ENCODE results near the gene C12orf57. TPM values are rescaled to one million over a fixed set of nuclear protein-coding genes. Genes with fewer than 3 reads are reported as not detected.

C12orf57 gene
- total and polyA plus RNA-seq, 2 of the 8 experiments (the other 6 are each of a cell fraction or from before 2014, with no cell fraction given): 174 to 993 TPM

DNA sequence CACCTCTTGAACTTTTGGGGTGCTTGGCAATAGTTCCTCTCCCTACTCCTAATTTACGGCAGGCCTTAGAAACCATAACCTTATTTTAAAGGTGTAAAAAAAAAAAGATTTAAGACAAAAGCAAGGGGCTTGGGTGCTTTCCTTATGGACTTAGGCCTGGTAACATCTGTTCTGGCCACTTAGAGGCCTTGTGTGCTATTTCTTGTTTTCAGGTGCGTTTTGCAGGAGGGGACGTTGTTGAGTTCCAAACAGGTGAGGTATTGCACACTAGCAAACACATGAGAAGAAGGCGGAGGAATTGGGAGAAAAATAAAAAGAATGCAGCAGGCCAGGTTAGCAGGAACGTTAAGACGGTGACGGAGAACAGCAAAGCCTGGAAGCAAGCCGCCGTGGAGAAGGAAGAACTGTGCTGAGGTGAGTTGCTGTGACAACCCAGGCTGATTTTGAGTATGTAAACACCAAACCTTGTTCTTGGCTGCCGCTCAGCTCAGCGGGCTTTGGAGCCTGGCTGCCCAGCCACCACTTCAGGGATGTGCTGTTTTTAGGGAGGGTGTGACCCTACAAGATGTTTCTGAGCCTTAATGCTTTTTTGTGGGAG, 44.2 kb downstream of the C12orf57 start:
- Histone ChIP-seq H2AK5ac (ENCODE audit: low read depth, low read length) (no peak overlapping the region), H3K23ac (ENCODE audit: insufficient read length) (no peak overlapping the region), H3K4me1 (replicated peaks in 1 of 4; ENCODE audit: control insufficient read depth in 3 of 4, insufficient read depth in 4 of 4, low read length in 3 of 4) (no peaks in the 10 kb centered on the region), H3K9ac (replicated peaks in 1 of 4; ENCODE audit: extremely low read depth in 1 of 4, low read depth in 3 of 4, low read length in 3 of 4) (no peak overlapping the region), H2BK15ac (ENCODE audit: low read length) (no peak overlapping the region), H2BK12ac (ENCODE audit: low read depth, low read length) (no peak overlapping the region), H2AFZ (ENCODE audit: low read length) (no peak overlapping the region), H2BK5ac (ENCODE audit: low read depth, low read length) (no peak overlapping the region), H3K4me2 (ENCODE audit: insufficient read depth in 1 of 2, low read depth in 2 of 2, low read length in 2 of 2) (no peak overlapping the region), H3K14ac (ENCODE audit: insufficient read length) (no peak overlapping the region), H4K8ac (ENCODE audit: extremely low read depth, insufficient read depth, low read length) (no peak overlapping the region), H3K27me3 (replicated peaks in 1 of 4; ENCODE audit: control insufficient read depth in 3 of 4, extremely low read depth in 1 of 4, insufficient read depth in 3 of 4, low read length in 3 of 4) (no peaks in the 10 kb centered on the region), H2BK20ac (ENCODE audit: low read length) (no peak overlapping the region), H3K4me3 (ENCODE audit: extremely low read depth in 1 of 4, insufficient read depth in 2 of 4, low read depth in 3 of 4, low read length in 4 of 4) (no peak overlapping the region), H3K27ac (ENCODE audit: low read depth, low read length) (no peak overlapping the region), H3K23me2 (ENCODE audit: low read depth, low read length) (no peaks in the 10 kb centered on the region), H4K5ac (ENCODE audit: insufficient read length, low read depth, low read length) (no peak overlapping the region), H3K9me3 (ENCODE audit: insufficient read depth in 2 of 2, low read depth in 1 of 2, low read length in 1 of 2) (no peaks in the 10 kb centered on the region), H3K56ac (replicated peaks; ENCODE audit: insufficient read length, low read depth, low read length) (no peak overlapping the region), H4K91ac (replicated peaks; ENCODE audit: insufficient read length, low read length) (no peak overlapping the region), H4K20me1 (replicated peaks in 1 of 2; ENCODE audit: control insufficient read depth in 1 of 2, insufficient read depth in 2 of 2, low read length in 2 of 2) (peaks cover 0 to 5% of the 10 kb centered on the region in 2 experiments), H3K18ac (ENCODE audit: extremely low read depth, low read length) (no peak overlapping the region), H2BK120ac (replicated peaks; ENCODE audit: low read depth, low read length) (no peak overlapping the region), H3K36me3 (ENCODE audit: control insufficient read depth in 2 of 4, insufficient read depth in 4 of 4, low read length in 3 of 4) (peaks cover 0 to 15% (median under 1%) of the 10 kb centered on the region in 4 experiments; a peak in 3 of 8 replicates), H3K79me2 (ENCODE audit: control insufficient read depth in 1 of 2, insufficient read depth in 2 of 2, low read length in 2 of 2) (no peaks in the 10 kb centered on the region), H3K4ac (replicated peaks; ENCODE audit: insufficient read length, low read depth, low read length) (no peak overlapping the region), H3K79me1 (ENCODE audit: low read depth, low read length) (no peaks in the 10 kb centered on the region)
- TF ChIP-seq CTBP2 (IDR thresholded peaks at IDR 0.05; ENCODE audit: borderline replicate concordance, insufficient read depth, insufficient read length, low read length) (no peak), GTF2F1 (IDR thresholded peaks at IDR 0.05; ENCODE audit: borderline replicate concordance, low read depth, low read length) (no peak), PHF8 (conservative IDR thresholded peaks at IDR 0.05; ENCODE audit: low read depth, low read length) (no peak), RNF2 (IDR thresholded peaks at IDR 0.05; ENCODE audit: borderline replicate concordance, low read depth, low read length, missing control alignments, poor library complexity, severe bottlenecking) (no peak), YY1 (IDR thresholded peaks at IDR 0.05; ENCODE audit: low read depth, low read length) (no peak), JUN (IDR thresholded peaks at IDR 0.05; ENCODE audit: low read depth, low read length) (no peak), HDAC6 (IDR thresholded peaks at IDR 0.05; ENCODE audit: low read depth, low read length) (no peak)
- TF ChIP-seq, protein P1, sequence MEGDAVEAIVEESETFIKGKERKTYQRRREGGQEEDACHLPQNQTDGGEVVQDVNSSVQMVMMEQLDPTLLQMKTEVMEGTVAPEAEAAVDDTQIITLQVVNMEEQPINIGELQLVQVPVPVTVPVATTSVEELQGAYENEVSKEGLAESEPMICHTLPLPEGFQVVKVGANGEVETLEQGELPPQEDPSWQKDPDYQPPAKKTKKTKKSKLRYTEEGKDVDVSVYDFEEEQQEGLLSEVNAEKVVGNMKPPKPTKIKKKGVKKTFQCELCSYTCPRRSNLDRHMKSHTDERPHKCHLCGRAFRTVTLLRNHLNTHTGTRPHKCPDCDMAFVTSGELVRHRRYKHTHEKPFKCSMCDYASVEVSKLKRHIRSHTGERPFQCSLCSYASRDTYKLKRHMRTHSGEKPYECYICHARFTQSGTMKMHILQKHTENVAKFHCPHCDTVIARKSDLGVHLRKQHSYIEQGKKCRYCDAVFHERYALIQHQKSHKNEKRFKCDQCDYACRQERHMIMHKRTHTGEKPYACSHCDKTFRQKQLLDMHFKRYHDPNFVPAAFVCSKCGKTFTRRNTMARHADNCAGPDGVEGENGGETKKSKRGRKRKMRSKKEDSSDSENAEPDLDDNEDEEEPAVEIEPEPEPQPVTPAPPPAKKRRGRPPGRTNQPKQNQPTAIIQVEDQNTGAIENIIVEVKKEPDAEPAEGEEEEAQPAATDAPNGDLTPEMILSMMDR (IDR thresholded peaks at IDR 0.05; ENCODE audit: control extremely low read depth in 1 of 3, insufficient read depth in 1 of 3, low read depth in 1 of 3, low read length in 3 of 3): no peak
- 90% methylated on average over 11 of the region's 11 CpGs; no CpG with 5 or more reads in 1 of the 2 experiments for WGBS, 2 experiments (ENCODE audit: extremely low coverage in 1 of 2, insufficient coverage in 1 of 2, insufficient read length in 1 of 2, insufficient replicate concordance in 2 of 2, low coverage in 1 of 2, low lambda C conversion rate in 2 of 2, missing lambda C conversion rate in 1 of 2)
- ChIA-PET POLR2A (ENCODE audit: partially characterized antibody) (interaction anchor here (0.9 to 3.2 kb wide), 3 partner anchors 12 to 44 kb away, joined by 3 to 29 read pairs (median 5); partner anchors contain the start of genes C12orf57 and RNU7-1), CTCF (ENCODE audit: partially characterized antibody) (interaction anchor here (1.1 to 1.5 kb wide), 2 partner anchors 27 to 43 kb away, joined by 3 read pairs; no protein-coding TSS in a partner anchor)
- FAIRE-seq (no peak), DNase-seq (ENCODE audit: low read depth in 1 of 2, low spot score in 2 of 2) (no peak)

Data from H1 (cell line).